Measurements from ENCODE around the gene SPEF2. TPM values are rescaled to one million over a fixed set of nuclear protein-coding genes. Genes with fewer than 3 reads are reported as not detected.
"Not testable (repeated sequence)": the region's sequence is repeated elsewhere in the genome, so short reads cannot be mapped to it uniquely, and the experiment has no call there.

The SPEF2 gene
- total and polyA plus RNA-seq, 9 of the 15 experiments (the other 6 are each of a cell fraction or from before 2014, with no cell fraction given): 0.11 to 0.62 (median 0.20) TPM; not detected in 2

- no peak for TF ChIP-seq ZBTB33 (CRISPR knock-in tag; IDR thresholded peaks at IDR 0.05)
- TF ChIP-seq, protein P1, sequence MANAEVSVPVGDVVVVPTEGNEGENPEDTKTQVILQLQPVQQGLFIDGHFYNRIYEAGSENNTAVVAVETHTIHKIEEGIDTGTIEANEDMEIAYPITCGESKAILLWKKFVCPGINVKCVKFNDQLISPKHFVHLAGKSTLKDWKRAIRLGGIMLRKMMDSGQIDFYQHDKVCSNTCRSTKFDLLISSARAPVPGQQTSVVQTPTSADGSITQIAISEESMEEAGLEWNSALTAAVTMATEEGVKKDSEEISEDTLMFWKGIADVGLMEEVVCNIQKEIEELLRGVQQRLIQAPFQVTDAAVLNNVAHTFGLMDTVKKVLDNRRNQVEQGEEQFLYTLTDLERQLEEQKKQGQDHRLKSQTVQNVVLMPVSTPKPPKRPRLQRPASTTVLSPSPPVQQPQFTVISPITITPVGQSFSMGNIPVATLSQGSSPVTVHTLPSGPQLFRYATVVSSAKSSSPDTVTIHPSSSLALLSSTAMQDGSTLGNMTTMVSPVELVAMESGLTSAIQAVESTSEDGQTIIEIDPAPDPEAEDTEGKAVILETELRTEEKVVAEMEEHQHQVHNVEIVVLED (CRISPR knock-in tag; IDR thresholded peaks at IDR 0.05): no peak
- no peak for TF ChIP-seq KLF16 (IDR thresholded peaks at IDR 0.05)
- no peak for TF ChIP-seq MCM2 (IDR thresholded peaks at IDR 0.05; ENCODE audit: low read depth)
- TF ChIP-seq PHB (CRISPR knock-in tag; IDR thresholded peaks at IDR 0.05): no peak
- no peak for TF ChIP-seq SPI1 (IDR thresholded peaks at IDR 0.05; ENCODE audit: borderline replicate concordance, low read depth, low read length)
- TF ChIP-seq SUPT5H (IDR thresholded peaks at IDR 0.05): no peak
These were observed 220.8 kb downstream of the SPEF2 start (continued) for GRCh38 chr5:35838370-35839042.

DNA sequence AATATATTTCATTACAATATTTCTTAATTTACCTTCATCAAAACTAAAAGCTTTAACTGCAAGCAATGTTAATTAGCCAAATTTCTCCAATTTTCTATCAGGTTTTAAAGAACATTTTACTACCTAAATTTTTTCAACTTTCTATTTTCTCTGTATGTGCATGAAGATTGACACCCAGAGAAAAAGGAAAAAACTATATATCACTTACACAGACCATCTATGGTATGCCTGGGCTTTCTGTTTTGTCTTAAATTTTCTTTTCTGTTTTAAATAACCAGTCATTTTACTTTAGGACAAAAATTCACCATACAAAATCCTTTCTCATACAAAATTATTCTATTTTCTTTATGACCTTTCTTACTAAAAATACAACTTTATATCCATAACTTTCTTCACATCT, 225.2 kb downstream of the SPEF2 start:
- intact Hi-C loops (cut with micrococcal nuclease): no loop called here
- H3K9ac ChIP-seq (ENCODE audit: insufficient read depth in 1 of 2, low read depth in 2 of 2, low read length in 2 of 2): no peak overlapping the region
- no peaks in the 10 kb centered on the region for H3K27me3 ChIP-seq (ENCODE audit: control insufficient read depth in 2 of 2, insufficient read depth in 2 of 2, low read length in 2 of 2)
- H3K4me3 ChIP-seq: no peak overlapping the region
- ATAC-seq: no peak
- H3K4me1 ChIP-seq (replicated peaks in 1 of 2; ENCODE audit: control insufficient read depth in 2 of 2, insufficient read depth in 2 of 2, low read length in 2 of 2): no peaks in the 10 kb centered on the region
- no peak overlapping the region for H3K4me2 ChIP-seq (ENCODE audit: insufficient read depth, low read length)
- no peaks in the 10 kb centered on the region for H3K9me1 ChIP-seq (ENCODE audit: control insufficient read depth, insufficient read depth, low read length)
- no peak for DNase-seq (ENCODE audit: extremely low read depth in 1 of 4, low spot score in 3 of 4)
- no peak for TF ChIP-seq OTX1 (CRISPR knock-in tag; IDR thresholded peaks at IDR 0.05)
- H3K27ac ChIP-seq (ENCODE audit: extremely low read depth, low read depth, low read length): no peak overlapping the region
- FAIRE-seq: no peak
- H4K20me1 ChIP-seq (replicated peaks; ENCODE audit: control insufficient read depth, insufficient read depth, low read length): no peaks in the 10 kb centered on the region
- POLR2A ChIA-PET: no interaction called here
- H2AFZ ChIP-seq (ENCODE audit: low read depth, low read length): no peak overlapping the region
- CTCF ChIA-PET (ENCODE audit: low intra/inter-chr PET ratio): no interaction called here
- no peaks in the 10 kb centered on the region for H3K79me2 ChIP-seq (ENCODE audit: control insufficient read depth, insufficient read depth, low read length)
- BruUV-seq (replicated peaks): no TSS peak
- no peaks in the 10 kb centered on the region for H3K36me3 ChIP-seq (ENCODE audit: control insufficient read depth, insufficient read depth, low read length)
- H3K9me3 ChIP-seq (replicated peaks; ENCODE audit: control insufficient read depth, insufficient read depth, low read depth, low read length): no peaks in the 10 kb centered on the region; the same call in 1 of the 2 replicates
- in situ Hi-C loops (cut with MboI): no loop called here

- H3K4me2 ChIP-seq (ENCODE audit: insufficient read depth, low read length); CTCF ChIA-PET (ENCODE audit: low intra/inter-chr PET ratio); in situ Hi-C loops (cut with MboI); H3K4me3 ChIP-seq; FAIRE-seq; H3K9ac ChIP-seq (ENCODE audit: insufficient read depth in 1 of 2, low read depth in 2 of 2, low read length in 2 of 2); ATAC-seq; H2AFZ ChIP-seq (ENCODE audit: low read depth, low read length); H3K4me1 ChIP-seq (replicated peaks in 1 of 2; ENCODE audit: control insufficient read depth in 2 of 2, insufficient read depth in 2 of 2, low read length in 2 of 2); H3K9me3 ChIP-seq (replicated peaks; ENCODE audit: control insufficient read depth, insufficient read depth, low read depth, low read length); BruUV-seq (replicated peaks); H3K27me3 ChIP-seq (ENCODE audit: control insufficient read depth in 2 of 2, insufficient read depth in 2 of 2, low read length in 2 of 2); H4K20me1 ChIP-seq (replicated peaks; ENCODE audit: control insufficient read depth, insufficient read depth, low read length); H3K27ac ChIP-seq (ENCODE audit: extremely low read depth, low read depth, low read length); H3K79me2 ChIP-seq (ENCODE audit: control insufficient read depth, insufficient read depth, low read length); H3K9me1 ChIP-seq (ENCODE audit: control insufficient read depth, insufficient read depth, low read length); H3K36me3 ChIP-seq (ENCODE audit: control insufficient read depth, insufficient read depth, low read length); intact Hi-C loops (cut with micrococcal nuclease): not testable (repeated sequence)
- POLR2A ChIA-PET: interaction anchor here (0.5 kb wide), 1 partner anchor 663 kb away, joined by 3 read pairs; no protein-coding TSS in a partner anchor
- WGBS (ENCODE audit: insufficient coverage, low coverage, missing lambda C conversion rate): 0% methylated on average over 2 of the region's 2 CpGs
- DNase-seq (ENCODE audit: extremely low read depth in 1 of 4, low spot score in 3 of 4): peak in 1 of 4 experiments; percentile 6
These were observed 227.8 kb downstream of the SPEF2 start for GRCh38 chr5:35845508-35845907.
